HG02840 (cell line): Measurements from ENCODE around the gene NECTIN1.

Experiments used
- ATAC-seq: cut with Tn5 transposase; IDR thresholded peaks from one replicate; pipeline ENCODE4 v1.9.1; 2021; ENCODE audit warnings: mild to moderate bottlenecking, moderate library complexity, moderate number of reproducible peaks; ENCODE audit not compliant: unreplicated experiment, low FRiP score

Gene NECTIN1

DNA sequence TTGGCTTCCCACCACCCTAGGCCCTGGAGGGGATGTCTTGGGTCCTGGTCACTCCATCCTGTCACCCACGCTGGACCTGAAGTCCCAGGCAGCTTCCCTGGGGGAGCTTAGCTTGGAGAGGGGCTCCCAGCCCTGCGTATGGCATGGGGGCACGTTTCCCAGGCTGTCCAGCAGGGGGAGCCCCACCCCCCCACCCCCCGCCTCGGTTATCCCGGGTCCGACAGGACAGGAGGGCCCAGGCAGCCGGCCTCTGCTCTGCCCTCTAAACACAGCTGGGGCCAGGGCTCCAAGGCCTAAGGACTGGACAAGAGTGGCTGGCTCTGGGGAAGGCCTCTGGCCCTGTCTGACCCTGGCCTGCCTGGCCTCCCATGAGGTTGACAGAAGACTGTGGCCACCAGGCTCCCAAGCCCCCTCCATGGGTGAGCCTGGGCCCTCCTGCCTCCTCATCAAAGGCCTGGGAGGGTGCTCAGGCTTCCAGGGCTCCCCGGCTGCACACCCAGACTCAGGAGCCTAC lies 104.8 kb downstream of the NECTIN1 start:
- no peak for ATAC-seq

DNA sequence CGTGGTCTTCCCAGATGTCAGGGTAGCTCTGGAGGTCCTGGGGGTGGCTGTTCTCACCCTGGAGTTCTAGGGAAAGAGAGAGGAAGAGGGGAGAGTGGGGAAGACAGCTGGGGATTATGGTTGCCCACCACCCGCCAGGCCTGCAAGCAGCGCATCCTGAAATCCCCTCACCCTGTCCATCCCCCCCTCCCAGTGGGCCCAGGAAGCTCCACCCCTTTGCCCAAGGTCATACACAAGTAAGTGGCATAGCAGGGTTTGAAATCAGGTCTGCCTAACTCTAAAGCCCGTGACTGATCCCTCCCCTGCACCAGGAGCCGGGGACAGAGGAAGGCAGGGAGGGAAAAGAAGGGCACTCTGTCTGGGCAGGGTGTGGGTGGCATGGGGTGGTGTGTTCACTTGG lies 105.3 kb downstream of the NECTIN1 start:
- ATAC-seq: no peak

DNA sequence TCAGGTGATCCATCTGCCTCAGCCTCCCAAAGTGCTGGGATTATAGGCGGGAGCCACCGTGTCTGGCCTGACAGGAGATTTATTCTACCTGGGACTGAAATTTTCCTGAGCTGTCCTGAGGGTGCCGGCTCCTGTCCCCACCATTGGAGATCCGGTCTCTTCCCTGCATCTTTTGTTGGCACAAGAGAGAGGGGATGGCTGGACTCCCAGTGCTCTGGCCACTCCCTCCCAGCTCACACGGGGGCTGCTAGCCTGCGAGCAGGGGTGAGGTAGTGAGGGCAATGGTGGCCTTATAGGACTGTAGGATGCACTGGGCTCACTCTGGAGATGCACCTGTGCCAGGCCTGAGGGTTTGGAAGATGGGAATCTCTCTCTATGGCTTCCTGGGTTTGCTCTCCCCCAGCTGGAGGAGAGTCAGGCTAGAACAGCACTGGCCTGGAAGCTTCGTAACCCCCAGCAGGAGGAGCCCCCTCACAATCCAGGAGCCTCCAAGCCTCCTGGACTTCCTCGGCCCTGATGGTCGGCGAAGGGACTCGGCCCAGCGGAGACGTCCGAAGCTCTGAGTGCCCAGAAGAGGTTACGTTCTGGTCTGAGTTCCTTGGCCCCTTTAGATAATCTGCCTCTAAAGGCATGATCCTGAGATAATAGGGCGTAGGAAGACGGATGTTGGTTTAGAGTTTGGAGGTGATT lies 106.4 kb downstream of the NECTIN1 start:
- ATAC-seq: no peak

DNA sequence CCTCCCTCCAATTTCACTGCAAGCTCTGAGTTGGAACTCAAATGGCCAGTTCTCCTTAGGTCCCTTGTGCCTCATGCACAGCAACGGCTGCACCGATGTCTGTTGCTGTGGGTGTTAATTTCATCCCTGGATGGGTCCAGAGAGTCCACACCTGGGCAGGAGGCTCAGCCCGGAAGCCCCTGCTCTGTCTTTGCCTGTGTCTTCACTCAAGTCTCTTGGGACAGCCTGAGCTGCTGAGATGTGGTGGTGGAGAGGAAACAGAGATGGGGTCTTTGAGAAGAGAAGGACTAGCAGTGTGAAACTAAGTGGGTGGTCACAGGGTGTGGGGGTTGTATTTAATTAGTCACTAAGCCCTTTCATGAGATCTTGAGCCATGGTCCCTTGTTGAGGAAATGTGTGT lies 109.3 kb downstream of the NECTIN1 start:
- no peak for ATAC-seq

DNA sequence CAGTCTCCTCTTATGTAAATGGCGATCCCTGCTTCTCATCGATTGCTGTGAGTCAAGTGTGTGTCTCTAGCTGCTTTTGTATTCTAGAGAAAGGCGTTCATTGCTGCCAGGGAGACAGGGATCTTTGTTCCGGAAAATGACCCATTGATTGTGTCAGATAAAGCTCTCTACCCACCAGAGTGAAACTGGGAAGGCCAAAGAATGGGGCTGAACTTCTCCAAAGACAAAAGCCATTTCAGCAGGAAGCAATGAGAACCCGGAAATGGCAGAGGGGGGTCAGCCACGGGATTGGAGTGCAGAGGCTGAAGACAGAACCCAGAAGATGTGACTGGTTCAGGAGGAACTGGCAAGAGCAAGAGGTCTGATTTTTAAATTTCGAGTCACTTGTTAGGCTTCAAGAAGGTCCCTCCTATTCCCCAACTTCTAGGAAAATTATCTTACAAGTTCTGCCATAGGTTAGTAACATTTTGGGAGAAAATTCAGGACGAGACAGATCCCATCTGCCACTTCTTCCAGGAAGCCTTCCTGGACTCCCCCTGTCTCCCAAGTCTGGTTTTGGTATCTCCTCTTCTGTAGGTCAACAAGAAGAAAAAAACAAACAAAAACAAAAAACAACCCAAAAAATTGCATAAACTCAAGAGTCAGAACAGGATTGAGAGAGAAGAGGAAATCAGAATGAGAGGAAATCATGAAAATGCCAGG lies 110.6 kb downstream of the NECTIN1 start:
- no peak for ATAC-seq

GRCh38 chr11:119617340-119617713 lies 111.7 kb downstream of the NECTIN1 start:
- no peak for ATAC-seq

- no peak for ATAC-seq
These were observed 112.2 kb downstream of the NECTIN1 start for GRCh38 chr11:119616586-119617339.

- ATAC-seq: no peak
These were observed 113.2 kb downstream of the NECTIN1 start for GRCh38 chr11:119615882-119616196.

DNA sequence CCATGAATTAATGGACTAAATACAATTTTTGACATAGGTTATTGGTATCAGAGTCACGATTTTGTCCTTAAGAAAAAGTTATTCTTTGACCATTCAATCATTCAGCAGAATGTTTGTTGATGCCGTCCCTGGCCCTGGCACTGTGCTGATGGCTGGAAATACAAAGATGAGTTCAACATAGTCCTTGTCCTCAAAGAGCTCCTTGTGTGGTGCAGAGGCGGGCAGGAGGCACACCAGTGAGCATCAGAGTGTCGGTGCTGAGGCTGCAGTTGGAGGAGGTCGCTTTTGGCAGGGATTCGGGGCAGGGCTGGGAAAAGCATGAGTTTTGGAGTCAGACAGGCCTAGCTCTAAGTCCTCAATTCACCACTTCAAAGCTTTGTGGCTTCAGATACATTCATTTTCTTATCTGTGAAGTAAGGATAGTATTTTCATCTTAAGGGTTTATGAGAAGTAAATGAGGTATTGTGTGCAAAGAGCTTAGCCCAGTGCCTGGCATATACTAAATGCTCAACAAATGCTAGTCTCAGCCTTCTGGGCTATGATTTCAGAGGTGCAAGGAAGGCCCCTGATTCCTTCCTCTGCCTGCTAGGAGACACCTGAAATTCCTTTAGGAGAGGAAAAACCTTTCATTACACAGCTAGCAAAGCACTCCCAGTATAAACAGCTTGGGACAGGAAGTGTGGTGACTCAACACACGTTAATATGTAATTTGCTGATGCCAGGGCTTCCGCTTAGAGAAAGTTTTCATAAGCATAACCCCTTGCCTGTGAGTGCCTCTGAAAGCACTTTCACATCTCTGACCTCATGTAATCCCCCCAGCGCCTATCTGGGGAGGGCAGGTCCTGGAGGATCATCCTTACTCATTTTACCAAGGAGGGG lies 113.8 kb downstream of the NECTIN1 start:
- ATAC-seq: no peak

DNA sequence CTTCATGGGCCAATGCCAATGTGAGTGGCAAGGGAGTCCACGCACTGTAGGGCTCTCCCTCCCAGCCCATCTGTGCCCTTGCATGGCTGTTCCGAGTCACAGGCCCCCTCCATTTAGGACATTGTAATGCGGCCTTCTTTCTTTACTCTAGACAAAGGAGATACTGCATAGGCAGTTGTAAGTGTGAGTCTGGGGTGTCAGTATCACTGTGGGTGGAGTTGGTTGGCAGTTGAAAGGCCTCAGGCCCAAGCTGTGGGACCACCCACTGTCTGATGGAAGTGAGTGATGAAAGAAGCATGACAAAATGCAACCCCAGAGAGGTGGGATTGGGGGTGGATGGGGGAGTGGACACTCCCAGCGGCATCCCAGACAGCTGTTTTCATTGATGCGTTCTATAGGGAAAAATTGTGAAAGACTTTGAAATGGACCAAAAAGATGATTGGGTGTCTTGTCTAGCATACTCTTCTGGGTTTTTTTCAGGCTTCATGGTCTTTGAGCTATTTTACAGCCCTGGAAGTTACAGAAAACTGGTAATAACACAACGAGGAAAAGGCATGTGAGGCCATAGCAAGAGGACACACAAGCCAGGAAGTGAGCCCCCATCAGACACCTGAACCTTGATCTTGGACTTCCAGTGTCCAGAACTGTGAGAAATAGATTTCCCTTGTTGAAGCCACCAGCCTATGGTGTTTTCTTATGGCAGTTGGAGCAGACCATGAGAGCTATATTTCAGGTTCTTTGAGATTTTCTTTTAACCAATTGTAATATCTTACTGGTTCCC lies 114.6 kb downstream of the NECTIN1 start:
- ATAC-seq: no peak

GRCh38 chr11:119612814-119613213 lies 116.2 kb downstream of the NECTIN1 start:
- ATAC-seq: no peak

DNA sequence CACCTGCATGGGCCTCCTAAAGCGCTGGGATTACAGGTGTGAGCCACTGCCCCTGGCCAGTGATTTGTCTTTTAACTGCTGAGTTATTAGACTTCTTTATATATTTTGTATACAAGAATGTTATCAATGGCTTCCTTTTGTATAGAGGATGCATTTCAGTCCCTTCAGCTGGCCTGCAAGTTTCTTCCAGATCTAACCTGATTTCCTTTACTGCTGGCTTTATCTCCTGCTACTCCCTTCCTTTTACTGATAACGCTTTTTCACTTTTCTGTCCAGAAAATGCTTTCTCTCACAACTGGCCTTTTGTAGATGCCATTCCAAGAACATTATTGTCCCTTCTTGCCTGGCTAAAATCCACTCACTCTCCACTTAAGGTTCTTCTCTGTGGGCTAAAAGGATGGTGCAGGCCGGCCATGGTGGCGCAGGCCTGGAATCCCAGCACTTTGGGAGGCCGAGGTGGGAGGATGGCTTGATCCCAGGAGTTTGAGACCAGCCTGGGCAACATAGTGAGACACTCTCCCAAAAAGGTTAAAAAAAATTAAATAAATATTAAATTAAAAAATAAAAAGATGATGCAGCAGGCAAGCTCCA lies 118.1 kb downstream of the NECTIN1 start:
- ATAC-seq: no peak

GRCh38 chr11:119608781-119609180 lies 120.2 kb downstream of the NECTIN1 start:
- ATAC-seq: no peak

GRCh38 chr11:119608201-119608600 lies 120.8 kb downstream of the NECTIN1 start:
- no peak for ATAC-seq

GRCh38 chr11:119607726-119608125 lies 121.3 kb downstream of the NECTIN1 start:
- ATAC-seq: no peak

DNA sequence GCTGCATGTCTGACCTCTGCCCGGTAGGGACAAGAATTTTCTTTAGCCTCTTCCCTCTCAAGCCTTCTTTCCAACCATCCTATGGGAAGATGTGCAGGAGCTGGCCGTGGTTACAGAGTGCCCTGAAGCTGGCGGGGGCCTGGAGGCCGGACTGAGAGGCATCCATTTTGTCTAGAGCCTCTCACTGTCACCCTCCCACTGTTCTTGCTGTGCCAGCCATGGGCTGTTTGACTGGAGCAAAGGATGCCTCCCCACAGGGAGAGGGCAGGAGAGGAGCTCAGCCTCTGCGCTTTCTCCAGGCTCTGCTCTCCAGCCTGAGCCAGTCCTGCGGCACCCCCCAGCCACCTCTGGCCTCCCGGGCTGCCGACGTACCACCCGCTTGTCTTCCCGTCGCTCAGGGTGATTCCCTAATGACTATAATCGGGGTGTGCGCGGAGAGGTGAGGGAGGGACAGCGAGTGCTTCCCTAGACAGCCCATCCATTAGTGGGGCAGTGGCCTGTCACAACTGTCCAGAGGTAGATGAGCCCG lies 123.8 kb downstream of the NECTIN1 start:
- no peak for ATAC-seq

DNA sequence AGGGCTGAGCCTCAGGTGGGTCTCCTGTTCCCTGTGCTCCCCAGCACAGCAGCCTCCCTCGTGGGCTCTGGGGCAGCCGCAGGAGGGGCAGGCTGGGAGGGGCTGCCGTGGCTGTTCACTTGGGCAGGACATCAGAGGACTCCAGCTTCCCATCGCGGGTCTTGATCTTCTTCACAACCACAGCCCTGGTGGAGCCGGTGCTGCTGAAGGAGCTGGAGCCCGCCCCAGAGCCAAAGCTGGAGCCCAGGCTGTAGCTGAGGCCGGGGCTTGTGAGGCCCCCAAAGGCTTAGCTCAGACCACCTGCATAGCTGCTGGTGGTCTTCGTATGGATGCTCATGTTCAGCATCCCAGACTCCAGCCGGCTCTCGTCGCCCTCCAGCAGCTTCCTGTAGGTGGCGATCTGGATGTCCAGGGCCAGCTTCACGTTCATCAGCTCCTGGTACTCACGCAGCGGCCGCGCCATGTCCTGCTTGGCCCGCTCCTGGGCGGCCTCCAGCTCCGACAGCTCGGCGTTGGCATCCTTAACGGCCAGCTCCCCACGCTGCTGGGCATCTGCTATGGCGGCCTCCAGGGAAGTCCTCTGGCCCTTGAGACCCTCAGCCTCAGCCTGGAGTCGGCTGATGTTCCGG lies 126.1 kb downstream of the NECTIN1 start:
- no peak for ATAC-seq

DNA sequence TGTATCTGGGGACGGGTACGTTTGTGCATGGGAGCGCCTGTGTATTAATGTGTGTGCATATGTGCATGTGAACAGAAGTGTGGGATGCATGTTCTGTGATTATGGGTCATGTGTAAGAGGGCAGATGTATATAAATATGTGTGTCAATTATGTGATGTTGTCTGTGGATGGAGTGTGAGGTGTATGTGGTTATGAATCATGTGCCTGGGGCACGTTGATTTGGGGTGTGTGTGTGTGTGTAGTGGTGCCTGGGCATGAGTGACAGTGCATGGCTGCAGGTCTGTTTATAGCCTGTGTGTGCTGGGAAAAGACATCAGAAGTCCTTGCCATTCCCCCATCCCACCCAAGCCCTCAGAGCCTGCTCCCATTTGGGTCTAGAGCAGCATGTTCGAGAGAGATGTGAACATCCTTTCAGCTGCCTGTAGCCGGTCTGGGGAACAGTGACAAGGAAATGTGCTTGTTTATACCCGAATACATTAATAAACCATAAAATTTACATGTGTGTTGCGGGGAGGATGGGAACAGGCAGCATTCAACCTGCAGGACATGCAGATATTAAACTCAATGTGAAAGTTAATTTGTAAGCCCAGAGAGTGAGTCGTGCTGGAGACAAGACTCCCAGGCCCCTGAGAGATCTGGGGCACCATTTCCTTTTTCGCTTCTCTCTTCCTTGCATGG lies 129.0 kb downstream of the NECTIN1 start:
- ATAC-seq: no peak
